ENCODE data around the gene GATB.

GRCh38 chr4:151729731-151730559 is 30.9 kb downstream of the GATB start:
- TF ChIP-seq CTCF (conservative IDR thresholded peaks at IDR 0.05) = no peak
- TF ChIP-seq ZFX (IDR thresholded peaks at IDR 0.05) = no peak

All from C4-2B (cell line).